Neutrophil (primary cell): ENCODE results near the gene GOLGB1.

Experiments
- H3K27ac ChIP-seq: fragments of 200-600 bp; sonication (generic); 2 replicates; pipeline ENCODE4 v1.5.1; 2016; ENCODE audit warnings: mild to moderate bottlenecking, moderate library complexity
- H3K27me3 ChIP-seq: fragments of 200-600 bp; sonication (generic); 2 replicates; pipeline ENCODE4 v1.6.0; 2016; ENCODE audit warnings: mild to moderate bottlenecking
- H3K36me3 ChIP-seq: fragments of 200-600 bp; sonication (generic); 2 replicates; pipeline ENCODE4 v1.5.1; 2017
- H3K4me1 ChIP-seq, 2 experiments: fragments of 200-600 bp in 1 of 2; sonication (generic) in 1 of 2; 1 replicate in 1 of 2; 2 replicates in 1 of 2; pipeline versions ENCODE4 v1.5.1 to v1.6.1; 2013 to 2016; ENCODE audit warnings: low read depth in 1 of 2, low read length in 1 of 2, mild to moderate bottlenecking in 1 of 2, moderate library complexity in 1 of 2; ENCODE audit not compliant: control insufficient read depth in 1 of 2, insufficient read depth in 1 of 2
- H3K4me3 ChIP-seq, 2 experiments: fragments of 200-600 bp in 1 of 2; sonication (generic) in 1 of 2; 1 replicate in 1 of 2; 2 replicates in 1 of 2; pipeline ENCODE4 v1.5.1; 2013 to 2016; ENCODE audit warnings: low read depth in 1 of 2, low read length in 1 of 2, mild to moderate bottlenecking in 1 of 2, moderate library complexity in 1 of 2
- H3K9me3 ChIP-seq: fragments of 200-600 bp; sonication (generic); 2 replicates; pipeline ENCODE4 v1.5.1; 2016
- TF ChIP-seq, protein P1 (sequence below): fragments of 200-600 bp; sonication (generic); IDR thresholded peaks from 2 replicates; pipeline ENCODE4 v1.5.1; 2016; ENCODE audit warnings: antibody characterized with exemption

Gene GOLGB1

DNA sequence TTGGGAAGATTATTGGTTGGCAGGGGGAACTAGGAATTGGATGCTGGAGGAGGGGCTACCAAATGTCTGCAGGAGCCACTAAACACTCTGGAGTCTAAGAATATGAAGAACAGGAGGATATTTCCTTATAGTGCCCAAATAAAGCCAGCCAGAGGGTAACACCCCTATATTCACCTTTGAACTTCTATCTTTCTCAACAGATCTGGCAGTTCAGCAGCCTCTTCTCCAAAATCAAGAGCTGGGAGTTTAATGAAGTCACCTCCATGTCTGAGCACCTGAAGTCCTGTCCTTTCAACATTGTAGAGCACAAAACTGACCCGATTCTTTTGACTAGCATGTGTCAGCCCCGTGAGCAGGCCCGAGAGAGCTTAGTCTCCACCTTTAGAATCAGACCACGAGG lies 123.0 kb downstream of the GOLGB1 start:
- Histone ChIP-seq H3K9me3 (no peaks in the 10 kb centered on the region), H3K4me1 (no peaks in the 10 kb centered on the region), H3K36me3 (peaks cover 33% of the 10 kb centered on the region), H3K27me3 (no peaks in the 10 kb centered on the region), H3K27ac (no peak overlapping the region), H3K4me3 (no peak overlapping the region)
- TF ChIP-seq, protein P1, sequence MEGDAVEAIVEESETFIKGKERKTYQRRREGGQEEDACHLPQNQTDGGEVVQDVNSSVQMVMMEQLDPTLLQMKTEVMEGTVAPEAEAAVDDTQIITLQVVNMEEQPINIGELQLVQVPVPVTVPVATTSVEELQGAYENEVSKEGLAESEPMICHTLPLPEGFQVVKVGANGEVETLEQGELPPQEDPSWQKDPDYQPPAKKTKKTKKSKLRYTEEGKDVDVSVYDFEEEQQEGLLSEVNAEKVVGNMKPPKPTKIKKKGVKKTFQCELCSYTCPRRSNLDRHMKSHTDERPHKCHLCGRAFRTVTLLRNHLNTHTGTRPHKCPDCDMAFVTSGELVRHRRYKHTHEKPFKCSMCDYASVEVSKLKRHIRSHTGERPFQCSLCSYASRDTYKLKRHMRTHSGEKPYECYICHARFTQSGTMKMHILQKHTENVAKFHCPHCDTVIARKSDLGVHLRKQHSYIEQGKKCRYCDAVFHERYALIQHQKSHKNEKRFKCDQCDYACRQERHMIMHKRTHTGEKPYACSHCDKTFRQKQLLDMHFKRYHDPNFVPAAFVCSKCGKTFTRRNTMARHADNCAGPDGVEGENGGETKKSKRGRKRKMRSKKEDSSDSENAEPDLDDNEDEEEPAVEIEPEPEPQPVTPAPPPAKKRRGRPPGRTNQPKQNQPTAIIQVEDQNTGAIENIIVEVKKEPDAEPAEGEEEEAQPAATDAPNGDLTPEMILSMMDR, result no peak

- no peak overlapping the region for H3K27ac ChIP-seq
- no peaks in the 10 kb centered on the region for H3K4me1 ChIP-seq
- H3K27me3 ChIP-seq, result no peaks in the 10 kb centered on the region
- no peak overlapping the region for H3K4me3 ChIP-seq
- peaks cover 12% of the 10 kb centered on the region for H3K36me3 ChIP-seq
- TF ChIP-seq, protein P1, result no peak
- H3K9me3 ChIP-seq, result no peaks in the 10 kb centered on the region
Measured at GRCh38 chr3:121624147-121624899, 125.2 kb downstream of the GOLGB1 start.

DNA sequence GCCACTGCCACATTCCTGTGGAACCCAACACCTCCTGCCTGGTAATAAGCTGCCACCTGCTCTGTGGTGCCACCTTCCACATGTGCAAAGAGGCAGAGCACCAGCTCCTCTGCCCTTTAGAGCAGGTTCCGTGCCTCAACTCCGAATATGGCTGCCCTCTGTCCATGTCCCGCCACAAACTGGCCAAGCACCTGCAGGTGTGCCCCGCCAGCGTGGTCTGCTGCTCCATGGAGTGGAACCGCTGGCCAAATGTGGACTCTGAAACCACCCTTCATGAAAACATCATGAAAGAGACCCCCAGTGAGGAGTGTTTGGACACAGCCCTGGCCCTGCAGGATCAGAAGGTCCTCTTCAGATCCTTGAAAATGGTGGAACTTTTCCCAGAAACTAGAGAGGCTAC lies 128.1 kb downstream of the GOLGB1 start:
- Histone ChIP-seq H3K4me1 (no peaks in the 10 kb centered on the region), H3K36me3 (no peaks in the 10 kb centered on the region), H3K9me3 (no peaks in the 10 kb centered on the region), H3K27ac (no peak overlapping the region), H3K4me3 (no peak overlapping the region), H3K27me3 (no peaks in the 10 kb centered on the region)
- TF ChIP-seq, protein P1, result no peak

DNA sequence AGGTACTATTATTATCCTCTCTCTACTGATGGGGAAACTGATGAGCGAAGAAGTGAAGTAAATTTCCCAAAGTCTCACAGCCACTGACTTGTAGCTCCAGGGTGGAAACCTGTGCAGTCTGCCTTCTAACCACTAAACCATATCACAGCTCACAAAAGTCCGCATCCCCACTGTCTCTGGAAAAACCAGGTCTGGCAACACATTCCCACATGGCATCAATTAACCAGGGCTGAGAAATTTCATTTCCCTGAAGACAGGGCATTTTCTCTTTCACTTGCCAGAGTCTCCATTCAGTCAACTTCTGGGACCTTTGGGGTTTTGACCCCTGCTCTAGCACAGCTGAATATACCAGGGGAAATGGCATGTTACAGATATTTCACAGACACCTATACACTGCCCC lies 129.8 kb downstream of the GOLGB1 start:
- H3K27ac ChIP-seq, result no peak overlapping the region
- TF ChIP-seq, protein P1, result no peak
- H3K27me3 ChIP-seq, result no peaks in the 10 kb centered on the region
- no peak overlapping the region for H3K4me3 ChIP-seq
- H3K36me3 ChIP-seq, result no peaks in the 10 kb centered on the region
- H3K4me1 ChIP-seq, result no peaks in the 10 kb centered on the region
- no peaks in the 10 kb centered on the region for H3K9me3 ChIP-seq
